ENCODE measurements around the gene TARBP1.

GRCh38 chr1:234503193-234504050 lies 24.4 kb upstream of the TARBP1 start:
- TF ChIP-seq YY1 (IDR thresholded peaks at IDR 0.05; ENCODE audit: insufficient read depth, insufficient read length): no peak
- no peak for TF ChIP-seq ZNF274 (IDR thresholded peaks at IDR 0.05; ENCODE audit: low read depth, low read length)

Data from NT2/D1 (cell line).